Bronchial epithelial cell (primary cell): ENCODE data around the gene PLEKHA6. TPM values are rescaled to one million over a fixed set of nuclear protein-coding genes. Genes with fewer than 3 reads are reported as not detected.

Source experiments
- DNase-seq: peaks from one replicate; pipeline ENCODE4 v3.0.0-alpha.2; 2010; ENCODE audit warnings: low read depth
- FAIRE-seq: peaks from 2 replicates; lab custom pipeline; 2011; peaks lifted over from hg19 to GRCh38; lab: Jason Lieb, UNC
- H3K27me3 ChIP-seq: 2 replicates; pipeline ENCODE4 v1.5.1; 2011; ENCODE audit warnings: low read length; ENCODE audit not compliant: control insufficient read depth, insufficient read depth
- H3K36me3 ChIP-seq: 2 replicates; pipeline ENCODE4 v1.5.1; 2011; ENCODE audit warnings: low read length; ENCODE audit not compliant: control insufficient read depth, insufficient read depth
- H3K4me3 ChIP-seq: 2 replicates; pipeline ENCODE4 v1.5.1; 2011; ENCODE audit warnings: mild to moderate bottlenecking, low read depth, low read length, control low read depth
- total RNA-seq: library from RNA; depleted of rRNA; stranded (reverse); fragments of >200 nt; gene quantifications from 2 replicates; pipeline ENCODE4 v1.2.1, GENCODE V29; 2014
- TF ChIP-seq, protein P1 (sequence below): IDR thresholded peaks from 2 replicates; pipeline ENCODE4 v1.5.1; 2011; ENCODE audit warnings: mild to moderate bottlenecking, moderate library complexity, low read length, control low read depth, inconsistent platforms; ENCODE audit not compliant: insufficient read depth, severe bottlenecking

PLEKHA6 gene
- total RNA-seq, 1 donor from 2014 or later: 2.1 TPM

DNA sequence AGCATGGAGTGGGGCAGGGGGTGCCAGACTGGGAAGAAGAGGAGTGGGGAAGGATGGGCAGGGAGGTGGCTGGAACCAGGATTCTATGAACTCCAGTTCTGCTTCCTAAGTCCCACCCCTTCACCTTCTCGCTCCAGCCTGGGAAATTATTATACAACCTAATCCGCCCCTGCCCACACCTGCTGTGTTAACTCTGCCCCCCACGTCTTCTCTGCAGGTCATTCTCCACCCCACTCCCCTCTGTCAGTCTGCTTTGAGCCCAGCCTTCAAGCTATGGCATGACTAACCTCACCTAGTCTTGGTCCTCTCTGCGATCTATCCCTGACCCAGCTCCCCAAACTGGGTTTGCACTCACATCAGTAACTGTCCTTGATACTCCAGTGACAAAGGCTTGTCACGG is 99.9 kb downstream of the PLEKHA6 start:
- H3K27me3 ChIP-seq: no peaks in the 10 kb centered on the region
- H3K4me3 ChIP-seq: no peak overlapping the region
- FAIRE-seq (no peak), DNase-seq (no peak)
- H3K36me3 ChIP-seq: no peaks in the 10 kb centered on the region
- TF ChIP-seq, protein P1, sequence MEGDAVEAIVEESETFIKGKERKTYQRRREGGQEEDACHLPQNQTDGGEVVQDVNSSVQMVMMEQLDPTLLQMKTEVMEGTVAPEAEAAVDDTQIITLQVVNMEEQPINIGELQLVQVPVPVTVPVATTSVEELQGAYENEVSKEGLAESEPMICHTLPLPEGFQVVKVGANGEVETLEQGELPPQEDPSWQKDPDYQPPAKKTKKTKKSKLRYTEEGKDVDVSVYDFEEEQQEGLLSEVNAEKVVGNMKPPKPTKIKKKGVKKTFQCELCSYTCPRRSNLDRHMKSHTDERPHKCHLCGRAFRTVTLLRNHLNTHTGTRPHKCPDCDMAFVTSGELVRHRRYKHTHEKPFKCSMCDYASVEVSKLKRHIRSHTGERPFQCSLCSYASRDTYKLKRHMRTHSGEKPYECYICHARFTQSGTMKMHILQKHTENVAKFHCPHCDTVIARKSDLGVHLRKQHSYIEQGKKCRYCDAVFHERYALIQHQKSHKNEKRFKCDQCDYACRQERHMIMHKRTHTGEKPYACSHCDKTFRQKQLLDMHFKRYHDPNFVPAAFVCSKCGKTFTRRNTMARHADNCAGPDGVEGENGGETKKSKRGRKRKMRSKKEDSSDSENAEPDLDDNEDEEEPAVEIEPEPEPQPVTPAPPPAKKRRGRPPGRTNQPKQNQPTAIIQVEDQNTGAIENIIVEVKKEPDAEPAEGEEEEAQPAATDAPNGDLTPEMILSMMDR: no peak

DNA sequence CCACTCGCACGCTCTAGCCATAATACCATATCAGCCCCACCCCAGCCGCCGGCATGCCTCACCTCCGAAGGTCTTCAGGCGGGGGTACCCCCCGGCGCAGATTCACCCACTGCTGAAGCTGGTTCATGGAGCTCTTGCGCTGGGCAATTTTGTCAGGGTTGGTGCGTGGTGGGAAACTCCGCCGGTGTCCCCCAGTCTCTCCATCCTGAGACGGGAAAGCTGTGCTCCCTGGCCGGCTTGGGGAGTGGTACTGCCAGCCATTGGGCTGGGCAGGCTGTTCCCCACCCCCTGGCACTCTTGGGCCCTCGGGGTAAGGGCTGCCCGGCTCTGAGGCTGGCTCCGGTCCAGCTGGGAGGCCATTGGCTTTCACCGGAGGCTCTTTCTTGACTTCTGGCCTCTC is 100.5 kb downstream of the PLEKHA6 start:
- DNase-seq: no peak

GRCh38 chr1:204258213-204259115 is 101.3 kb downstream of the PLEKHA6 start:
- no peak for FAIRE-seq
- Histone ChIP-seq H3K36me3 (no peaks in the 10 kb centered on the region), H3K4me3 (no peak overlapping the region), H3K27me3 (no peaks in the 10 kb centered on the region)
- TF ChIP-seq, protein P1: peak; percentile 94
- DNase-seq: peak; percentile 48

More for the DNA sequence above, 100.5 kb downstream of the PLEKHA6 start:
- no peak overlapping the region for H3K4me3 ChIP-seq
- FAIRE-seq: no peak
- TF ChIP-seq, protein P1: no peak
- H3K36me3 ChIP-seq: no peaks in the 10 kb centered on the region
- no peaks in the 10 kb centered on the region for H3K27me3 ChIP-seq

- H3K36me3 ChIP-seq: no peaks in the 10 kb centered on the region
- no peak for DNase-seq
- no peak for FAIRE-seq
These were observed 102.3 kb downstream of the PLEKHA6 start for GRCh38 chr1:204257446-204257845.

DNA sequence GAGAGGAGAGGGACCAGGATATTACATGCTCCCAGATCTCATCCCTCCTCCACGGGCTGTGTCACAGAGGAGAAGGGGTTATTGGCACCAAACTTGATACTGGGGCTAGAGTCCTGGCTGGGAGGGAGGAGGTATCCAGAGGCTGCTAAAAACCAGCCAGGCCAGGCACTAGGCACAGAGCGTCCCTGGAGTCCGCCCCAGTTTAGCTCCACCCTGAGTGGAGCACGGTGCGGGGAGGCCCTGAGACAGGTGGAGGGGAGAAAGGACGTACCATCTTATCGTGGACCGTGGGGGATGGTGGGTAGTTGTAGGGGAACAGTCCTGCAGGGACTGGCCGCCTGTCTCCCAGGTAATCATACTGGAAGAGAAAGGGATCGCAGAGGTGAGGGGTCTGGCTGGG is 103.2 kb downstream of the PLEKHA6 start:
- Histone ChIP-seq H3K27me3 (no peaks in the 10 kb centered on the region), H3K36me3 (no peaks in the 10 kb centered on the region), H3K4me3 (no peak overlapping the region)
- DNase-seq: no peak
- no peak for FAIRE-seq
- TF ChIP-seq, protein P1: no peak

More at GRCh38 chr1:204257446-204257845, 102.3 kb downstream of the PLEKHA6 start:
- no peak overlapping the region for H3K4me3 ChIP-seq
- H3K27me3 ChIP-seq: no peaks in the 10 kb centered on the region
- TF ChIP-seq, protein P1: no peak

GRCh38 chr1:204255966-204256365 is 103.8 kb downstream of the PLEKHA6 start:
- Histone ChIP-seq H3K36me3 (no peaks in the 10 kb centered on the region), H3K4me3 (no peak overlapping the region), H3K27me3 (no peaks in the 10 kb centered on the region)
- TF ChIP-seq, protein P1: no peak
- DNase-seq (no peak), FAIRE-seq (no peak)
